GM21390 (cell line): Measurements from ENCODE around the gene LAMC3.

ENCODE experiments used
- ATAC-seq: cut with Tn5 transposase; IDR thresholded peaks from one replicate; pipeline ENCODE4 v1.9.1; 2021; ENCODE audit not compliant: unreplicated experiment

The LAMC3 gene

GRCh38 chr9:131010482-131011273 lies 1.7 kb downstream of the LAMC3 start:
- no peak for ATAC-seq

- no peak for ATAC-seq
These were observed 2.5 kb downstream of the LAMC3 start for GRCh38 chr9:131011274-131012022.

- no peak for ATAC-seq
These were observed 3.0 kb downstream of the LAMC3 start for GRCh38 chr9:131012023-131012334.

DNA sequence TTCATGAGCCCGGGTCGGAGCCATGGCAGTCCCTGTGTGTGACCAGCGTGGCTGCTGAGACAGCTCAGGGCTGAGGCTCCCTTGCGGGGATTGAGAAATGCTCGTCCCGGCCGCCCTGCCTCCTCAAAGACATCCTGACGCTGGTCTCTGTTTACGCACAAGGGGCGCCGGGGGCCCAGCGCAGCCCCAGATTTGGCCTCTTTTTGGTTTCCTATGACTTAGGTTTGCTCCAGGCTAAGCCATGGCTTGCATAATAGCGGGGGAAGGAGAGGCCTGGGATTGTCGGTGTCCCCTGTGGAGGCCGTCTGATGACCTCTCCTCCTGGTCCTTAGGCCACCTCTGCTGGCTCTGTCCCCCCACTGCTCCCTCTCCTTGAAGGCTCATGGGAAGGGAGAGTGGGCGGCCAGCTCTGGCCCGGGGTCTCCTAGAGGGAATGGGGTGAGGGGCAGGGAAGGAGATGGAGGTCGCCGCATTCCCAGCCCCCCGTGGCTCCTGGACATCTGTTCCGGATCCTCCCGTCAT lies 3.5 kb downstream of the LAMC3 start:
- no peak for ATAC-seq

GRCh38 chr9:131013015-131013755 lies 4.2 kb downstream of the LAMC3 start:
- ATAC-seq = no peak

DNA sequence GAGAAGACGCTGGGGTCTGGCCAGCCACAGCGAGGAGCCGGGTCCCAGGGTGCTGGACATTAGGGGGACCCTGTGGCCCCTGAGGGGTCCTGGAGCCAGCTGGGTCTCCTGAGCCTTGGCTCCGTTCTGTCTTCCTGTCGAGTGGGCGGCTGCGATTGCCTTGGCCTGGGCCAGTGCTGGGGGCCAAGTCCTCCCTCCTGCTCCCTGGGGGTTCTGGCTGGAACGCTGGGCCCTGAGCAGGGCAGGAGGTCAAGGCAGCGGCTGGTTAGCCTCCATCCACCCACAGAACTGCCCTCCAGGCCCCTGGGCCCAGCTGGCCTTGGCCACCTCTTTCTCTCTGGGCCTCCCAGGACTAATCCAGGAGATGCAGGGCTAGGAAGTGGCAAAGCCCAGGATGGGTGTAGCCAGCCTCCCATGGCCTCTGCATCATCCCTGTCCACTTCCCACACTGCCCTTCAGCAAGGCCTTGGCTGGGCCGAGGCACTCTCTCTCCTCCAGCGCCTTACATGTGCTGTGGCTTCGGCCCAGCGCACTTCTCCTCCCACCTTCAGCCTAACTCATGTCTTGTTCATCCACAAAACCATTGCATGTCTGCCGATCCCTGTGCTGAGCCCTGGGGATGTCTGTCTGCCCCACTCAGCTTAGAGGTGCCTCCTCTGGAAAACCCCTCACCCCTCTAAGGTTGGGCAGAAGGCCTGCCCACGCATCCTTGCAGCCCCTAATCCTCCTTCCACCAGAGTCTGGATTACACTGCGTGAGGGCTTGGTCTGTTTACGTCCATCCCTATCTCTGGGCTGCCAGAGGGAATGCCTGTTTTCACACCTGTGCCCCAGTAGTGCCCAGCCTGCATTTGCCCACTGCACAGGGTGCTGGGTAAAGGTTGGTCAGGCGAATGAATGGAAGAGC lies 5.0 kb downstream of the LAMC3 start:
- no peak for ATAC-seq

DNA sequence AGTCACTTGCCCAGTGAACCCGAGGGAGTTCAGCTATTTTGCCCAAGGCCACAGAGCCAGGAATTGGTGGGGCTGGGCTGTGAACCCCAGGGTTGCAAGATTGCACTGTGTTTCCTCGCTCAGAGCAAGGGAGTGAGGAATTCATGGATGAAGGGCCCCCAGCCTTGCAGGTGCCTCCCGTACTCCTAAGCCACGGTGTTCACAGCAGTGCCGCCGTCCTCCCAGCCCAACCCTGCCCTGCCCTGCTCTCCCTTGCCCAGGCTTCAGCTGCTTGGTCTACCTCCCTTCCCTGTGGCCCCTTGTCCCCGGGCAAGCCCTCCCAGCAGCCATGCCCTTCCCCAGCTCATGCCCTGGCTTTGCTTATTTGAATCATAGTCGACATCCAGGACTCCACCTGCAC lies 6.1 kb downstream of the LAMC3 start:
- ATAC-seq = no peak

GRCh38 chr9:131015876-131016397 lies 7.0 kb downstream of the LAMC3 start:
- ATAC-seq = no peak

DNA sequence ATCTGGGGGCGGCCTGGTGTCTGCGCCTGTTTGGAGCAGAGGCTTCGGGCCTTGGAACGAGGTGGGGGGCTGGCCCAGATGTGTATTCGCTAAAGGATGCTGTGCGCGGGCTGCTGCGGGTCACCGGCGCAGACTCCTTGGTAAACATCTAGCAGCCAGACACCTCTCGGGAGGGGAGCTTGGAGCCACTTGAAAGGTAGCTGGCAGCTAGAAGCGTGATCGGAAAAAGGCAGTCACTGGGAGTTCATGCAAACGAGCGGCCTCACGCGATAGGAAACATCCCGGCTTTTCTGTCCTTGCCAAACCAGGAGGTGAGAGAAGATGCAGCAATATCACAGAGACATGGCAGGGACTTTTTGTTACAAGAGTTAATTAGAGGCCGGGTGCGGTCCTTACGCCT lies 8.1 kb downstream of the LAMC3 start:
- ATAC-seq = no peak

DNA sequence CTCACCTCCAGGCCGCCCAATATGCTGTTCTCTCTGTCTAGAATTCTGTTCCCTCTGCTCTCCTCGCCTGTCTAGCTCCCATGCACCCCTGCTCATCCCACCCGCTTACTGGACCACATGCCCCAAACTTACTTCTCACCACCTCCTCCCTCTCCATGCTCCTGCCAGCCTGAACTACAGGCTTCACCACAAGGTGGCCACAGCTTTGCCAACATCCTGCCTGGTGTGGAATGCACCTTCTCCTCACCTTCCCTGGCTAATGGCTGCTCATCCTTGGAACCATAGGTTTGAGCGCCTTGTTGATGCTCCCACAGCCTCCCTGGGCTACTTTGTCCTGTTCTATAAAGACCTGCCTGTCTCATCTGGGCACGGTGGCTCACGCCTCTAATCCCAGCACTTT lies 9.6 kb downstream of the LAMC3 start:
- ATAC-seq = no peak

GRCh38 chr9:131019388-131020239 lies 10.6 kb downstream of the LAMC3 start:
- ATAC-seq = no peak

DNA sequence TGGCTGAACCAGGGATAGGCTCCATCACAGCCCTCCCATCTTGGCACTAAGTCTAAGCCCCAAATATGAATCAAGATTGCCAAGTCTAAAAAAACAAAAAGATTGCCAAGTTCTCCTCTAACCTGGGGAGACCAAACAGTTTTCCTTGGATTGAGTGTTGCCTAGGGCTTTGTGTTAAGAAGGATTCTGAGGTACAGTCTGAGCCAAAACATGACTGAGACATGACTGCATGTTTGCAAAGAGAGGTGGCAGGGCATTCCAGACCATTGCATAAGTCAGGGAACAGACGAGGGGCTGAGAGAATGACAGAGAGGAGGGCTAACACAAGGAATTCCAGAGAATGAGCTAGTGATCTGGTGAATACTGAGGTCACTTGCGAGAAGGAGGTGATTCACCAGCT lies 11.4 kb downstream of the LAMC3 start:
- ATAC-seq = no peak

GRCh38 chr9:131020862-131021261 lies 11.9 kb downstream of the LAMC3 start:
- ATAC-seq = no peak

DNA sequence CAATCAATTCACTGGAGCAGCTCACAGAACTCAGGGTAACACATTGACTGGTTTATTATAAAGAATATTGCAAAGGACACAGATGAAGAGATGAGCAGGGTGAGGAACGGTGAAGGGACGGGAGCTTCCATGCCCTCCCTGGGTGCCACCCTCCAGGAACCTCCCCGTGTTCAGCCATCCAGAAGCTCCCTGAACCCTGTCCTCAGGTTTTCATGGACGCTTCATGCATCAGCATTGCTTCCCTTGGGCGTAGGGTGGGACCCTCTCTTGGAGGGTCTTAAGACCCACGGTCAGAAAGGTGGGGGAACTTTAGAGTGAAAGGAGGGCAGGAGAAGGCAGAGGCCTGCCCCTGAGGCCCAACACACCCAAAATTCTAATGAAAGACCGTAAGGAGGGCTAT lies 12.8 kb downstream of the LAMC3 start:
- ATAC-seq = no peak

DNA sequence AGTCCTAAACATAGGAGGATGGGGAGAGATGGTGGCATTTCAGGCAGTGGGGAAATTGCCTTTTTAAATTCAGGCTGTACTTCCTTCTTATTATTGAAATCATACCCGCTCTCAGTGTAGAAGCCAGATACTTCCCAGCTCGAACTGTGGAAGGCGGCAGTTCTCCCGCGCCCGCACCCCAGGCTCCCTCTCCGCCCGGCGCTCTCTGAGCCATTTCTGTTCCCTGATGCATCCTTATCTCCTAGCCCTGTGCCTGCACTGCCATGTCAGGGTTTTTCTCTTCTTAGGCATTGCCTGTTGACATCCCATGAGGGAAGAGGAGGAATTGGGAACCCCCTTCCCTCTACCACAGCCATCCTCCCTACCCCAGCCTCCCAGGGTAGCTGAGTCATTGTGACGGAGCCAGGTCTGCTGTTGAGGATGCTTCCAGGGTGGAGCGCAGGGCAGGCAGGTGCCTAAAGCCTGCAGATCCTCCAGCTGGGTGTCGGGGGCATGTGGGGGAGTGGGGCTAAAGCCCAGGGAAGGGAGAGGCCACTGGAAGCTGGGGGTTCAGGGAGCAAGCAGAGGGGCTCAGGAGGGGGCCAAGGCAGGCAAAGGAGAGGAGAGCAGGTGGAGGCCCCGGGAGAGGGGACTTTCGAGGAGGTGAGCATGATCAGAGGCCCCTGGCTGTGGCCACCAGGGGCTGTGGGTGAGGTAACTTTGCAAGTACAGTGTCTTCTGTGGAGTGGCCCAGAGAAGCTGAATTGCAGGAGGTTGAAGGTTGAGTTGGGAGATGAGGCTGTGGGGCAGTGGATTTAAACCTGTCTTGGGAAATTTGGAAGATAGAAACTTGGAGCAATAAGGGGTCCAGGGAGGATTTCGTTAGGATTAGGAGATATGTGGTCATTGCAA lies 16.2 kb downstream of the LAMC3 start:
- no peak for ATAC-seq

DNA sequence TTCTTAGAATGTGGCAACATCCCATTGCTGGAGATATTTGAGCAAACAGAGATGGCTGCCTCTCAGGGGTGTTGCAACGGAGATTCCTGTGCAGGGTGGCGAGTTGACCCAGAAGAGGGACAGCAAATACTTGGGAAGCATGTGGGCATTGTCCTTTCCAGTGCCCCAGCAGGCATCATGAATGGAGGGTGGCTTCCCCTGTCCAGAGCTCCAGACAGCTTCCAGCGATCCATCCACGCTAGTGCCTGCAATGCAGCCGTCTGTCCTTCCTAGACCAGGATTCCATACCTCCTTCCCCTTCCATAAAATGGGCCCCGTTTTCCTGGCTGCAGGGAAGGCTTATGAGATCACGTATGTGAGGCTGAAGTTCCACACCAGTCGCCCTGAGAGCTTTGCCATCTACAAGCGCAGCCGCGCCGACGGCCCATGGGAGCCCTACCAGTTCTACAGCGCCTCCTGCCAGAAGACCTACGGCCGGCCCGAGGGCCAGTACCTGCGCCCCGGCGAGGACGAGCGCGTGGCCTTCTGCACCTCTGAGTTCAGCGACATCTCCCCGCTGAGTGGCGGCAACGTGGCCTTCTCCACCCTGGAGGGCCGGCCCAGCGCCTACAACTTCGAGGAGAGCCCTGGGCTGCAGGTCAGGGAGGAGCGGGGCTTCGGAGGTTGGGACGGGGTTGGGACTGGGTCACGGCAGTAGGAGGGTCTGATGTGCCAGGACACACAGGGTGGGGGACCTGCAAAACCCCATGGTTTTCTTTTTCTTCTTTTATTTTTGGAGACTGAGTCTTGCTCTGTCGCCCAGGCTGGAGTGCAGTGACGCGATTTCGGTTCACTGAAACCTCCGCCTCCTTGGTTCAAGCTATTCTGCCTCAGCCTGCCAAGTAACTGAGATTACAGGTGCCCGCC lies 17.2 kb downstream of the LAMC3 start:
- ATAC-seq = no peak

- no peak for ATAC-seq
These were observed 18.3 kb downstream of the LAMC3 start for GRCh38 chr9:131027048-131027871.
